HT1080 (cell line): ENCODE measurements around the gene ANXA2. TPM values are rescaled to one million over a fixed set of nuclear protein-coding genes. Genes with fewer than 3 reads are reported as not detected.

Experiments
- DNase-seq: peaks from one replicate; pipeline ENCODE4 v3.0.0-alpha.2; 2015; ENCODE audit warnings: low read depth
- small RNA-seq: library from RNA; depleted of rRNA; stranded (forward); fragments of <200 nt; gene quantifications from one replicate; pipeline ENCODE3, GENCODE V24; 2014
- total RNA-seq: library from RNA; depleted of rRNA; stranded (reverse); fragments of >200 nt; shearing (Covaris generic); gene quantifications from 2 replicates; pipeline ENCODE4 v1.2.3, GENCODE V29; 2014; rRNA removed

ANXA2 gene
- total RNA-seq, 1 experiment from 2014 or later: 3,948 TPM

- no peak for DNase-seq
These were observed 90.8 kb downstream of the ANXA2 start for GRCh38 chr15:60307034-60307433.

GRCh38 chr15:60301024-60301423, 96.8 kb downstream of the ANXA2 start:
- peak; percentile 72 for DNase-seq

- no peak for DNase-seq
These were observed 98.2 kb downstream of the ANXA2 start for GRCh38 chr15:60299452-60300047.

Small RNAs within 50 kb of the gene (small RNA-seq; reads per million reads assigned to genes)
- gene AC087385.3: not detected

Other genes starting within 250 kb of the ANXA2 start
- gene ICE2, start 81.2 kb upstream of the ANXA2 start, total RNA-seq: 13.5 and 17.0 TPM in 2 replicates